K562 (cell line): ENCODE measurements around the gene MYMX. TPM values are rescaled to one million over a fixed set of nuclear protein-coding genes. Genes with fewer than 3 reads are reported as not detected.

Experiments
- CCNT2 ChIP-seq: IDR thresholded peaks from 2 replicates; pipeline ENCODE4 v1.6.1; 2011; ENCODE audit warnings: borderline replicate concordance, low read depth, mild to moderate bottlenecking, moderate library complexity, mixed read lengths, low read length; ENCODE audit not compliant: insufficient read length; ENCODE audit errors: extremely low read depth
- ELK3 ChIP-seq: fragments of 450-650 bp; formaldehyde crosslinking; IDR thresholded peaks from 2 replicates; pipeline ENCODE4 v1.4.0; 2020; ENCODE audit warnings: mild to moderate bottlenecking
- FIP1L1 ChIP-seq: fragments of 200-400 bp; formaldehyde crosslinking; IDR thresholded peaks from 2 replicates; pipeline ENCODE4 v1.6.1; 2018; ENCODE audit warnings: mild to moderate bottlenecking, low read depth, low read length; ENCODE audit not compliant: poor library complexity, severe bottlenecking
- FOXA3 ChIP-seq, 2 experiments: fragments of 450-650 bp in 1 of 2; sonication (generic) in 1 of 2; formaldehyde crosslinking; IDR thresholded peaks in 1 of 2; conservative IDR thresholded peaks in 1 of 2; 2 replicates each; pipeline versions ENCODE4 v1.4.0 to v1.8.0; 2020 to 2022; ENCODE audit warnings: mild to moderate bottlenecking in 2 of 2, missing genetic modification reagents in 1 of 2
- GTF2B ChIP-seq: IDR thresholded peaks from 2 replicates; pipeline ENCODE4 v1.6.1; 2011; ENCODE audit not compliant: insufficient read length; ENCODE audit errors: extremely low read depth
- ID3 ChIP-seq, 2 experiments: fragments of 250-450 bp in 1 of 2; fragments of 450-650 bp in 1 of 2; sonication (Bioruptor Pico) in 1 of 2; IDR thresholded peaks; 2 replicates each; pipeline versions ENCODE4 v1.6.1 to v1.8.0; 2016 to 2021; ENCODE audit warnings: mild to moderate bottlenecking in 2 of 2, moderate library complexity in 2 of 2, missing compliant biosample characterization in 1 of 2, missing genetic modification characterization in 1 of 2
- MLLT1 ChIP-seq, 2 experiments: fragments of 450-650 bp; IDR thresholded peaks; 2 replicates each; pipeline ENCODE4 v1.6.1; 2016
- MNT ChIP-seq, 2 experiments: fragments of 450-650 bp; conservative IDR thresholded peaks; 2 replicates each; pipeline ENCODE4 v1.6.1; 2017; ENCODE audit warnings: mild to moderate bottlenecking in 2 of 2, moderate library complexity in 2 of 2
- MYC ChIP-seq, 2 experiments: fragments of 250-450 bp in 1 of 2; sonication (Bioruptor Pico) in 1 of 2; IDR thresholded peaks; 2 replicates each; pipeline versions ENCODE4 v1.5.1 to v1.6.1; 2012 to 2021; ENCODE audit warnings: low read depth in 2 of 2, borderline replicate concordance in 1 of 2, improper control_type of control experiment in 1 of 2, low read length in 1 of 2, mild to moderate bottlenecking in 1 of 2, moderate library complexity in 1 of 2
- NR2C2 ChIP-seq, 2 experiments: fragments of 200-800 bp in 1 of 2; sonication (Bioruptor generic) in 1 of 2; sonication (generic) in 1 of 2; formaldehyde crosslinking in 1 of 2; IDR thresholded peaks; 2 replicates each; pipeline versions ENCODE4 v1.6.1 to v1.8.0; 2016 to 2022; ENCODE audit warnings: mild to moderate bottlenecking in 1 of 2, missing compliant biosample characterization in 1 of 2, missing genetic modification characterization in 1 of 2, missing genetic modification reagents in 1 of 2
- POLR2A ChIP-seq: fragments of 450-650 bp; conservative IDR thresholded peaks from 2 replicates; pipeline ENCODE4 v1.6.1; 2016
- RCOR1 ChIP-seq, 2 experiments: IDR thresholded peaks; 2 replicates each; pipeline ENCODE4 v1.6.1; 2012; ENCODE audit warnings: low read depth in 2 of 2, low read length in 2 of 2, borderline replicate concordance in 1 of 2, improper control_type of control experiment in 1 of 2
- THAP12 ChIP-seq: fragments of 250-450 bp; sonication (Bioruptor Pico); IDR thresholded peaks from 2 replicates; pipeline ENCODE4 v1.9.0; 2021; ENCODE audit warnings: mild to moderate bottlenecking, inconsistent platforms
- YY1 ChIP-seq, 3 experiments: IDR thresholded peaks; 2 replicates each; pipeline ENCODE4 v1.6.1; 2011; ENCODE audit warnings: low read length in 2 of 3, mild to moderate bottlenecking in 2 of 3, moderate library complexity in 2 of 3, borderline replicate concordance in 1 of 3, control low read depth in 1 of 3, low read depth in 1 of 3; ENCODE audit not compliant: insufficient read depth in 3 of 3, insufficient replicate concordance in 2 of 3, control insufficient read depth in 1 of 3, insufficient read length in 1 of 3; ENCODE audit errors: extremely low read depth in 1 of 3
- ZNF551 ChIP-seq: fragments of 250-450 bp; sonication (Bioruptor Pico); IDR thresholded peaks from 2 replicates; pipeline ENCODE4 v1.5.0; 2021; ENCODE audit warnings: mild to moderate bottlenecking, moderate library complexity
- polyA plus RNA-seq, 8 experiments: library from polyadenylated mRNA; depleted of rRNA in 4 of 8; stranded (reverse) in 5 of 8; unstranded in 3 of 8; fragments of >200 nt; fragmentation: Nextera tagmentation in 2 of 8; fragmentation: Illumina TruSeq in 1 of 8; extraction: Ambion mirVana in 2 of 8; extraction: Trizol in 1 of 8; gene quantifications; 2 replicates each; pipeline versions ENCODE4 v1.2.1 to v1.2.3, GENCODE V29; 2011 to 2014; ENCODE audit warnings: inconsistent platforms in 1 of 8, missing spikeins in 1 of 8
- total RNA-seq, 7 experiments: library from RNA; depleted of rRNA in 6 of 7; stranded (reverse); fragments of >200 nt in 6 of 7; fragmentation: Illumina TruSeq in 2 of 7; extraction: Trizol in 2 of 7; gene quantifications; 2 replicates each; pipeline versions ENCODE4 v1.2.1 to v1.2.3, GENCODE V29; 2011 to 2021; ENCODE audit warnings: low replicate concordance in 1 of 7

MYMX gene
- total and polyA plus RNA-seq, 9 of the 15 experiments (the other 6 are each of a cell fraction or from before 2014, with no cell fraction given), result 0.12 TPM; not detected in 8

GRCh38 chr6:44223319-44224028 is 6.7 kb downstream of the MYMX start, which contains the start of gene SLC29A1 (continued):
- peak in 2 of 3 experiments; percentile 15 to 44 for TF ChIP-seq YY1 (IDR thresholded peaks at IDR 0.05; ENCODE audit: borderline replicate concordance in 1 of 3, control insufficient read depth in 1 of 3, extremely low read depth in 1 of 3, insufficient read depth in 3 of 3, insufficient read length in 1 of 3, insufficient replicate concordance in 2 of 3, low read depth in 1 of 3, low read length in 2 of 3)
- TF ChIP-seq MYC (IDR thresholded peaks at IDR 0.05; ENCODE audit: low read depth, low read length), result peak; percentile 93
- no peak for TF ChIP-seq MYC (CRISPR knock-in tag; IDR thresholded peaks at IDR 0.05; ENCODE audit: borderline replicate concordance, low read depth)
- no peak for TF ChIP-seq ZNF551 (CRISPR knock-in tag)
- no peak for TF ChIP-seq ID3 (CRISPR knock-in tag; IDR thresholded peaks at IDR 0.05)
- no peak for TF ChIP-seq ID3 (tag; IDR thresholded peaks at IDR 0.05)
- peak in 1 of 2 experiments; percentile 56; a peak in 1 of 4 replicates for TF ChIP-seq RCOR1 (IDR thresholded peaks at IDR 0.05; ENCODE audit: borderline replicate concordance in 1 of 2, low read depth in 2 of 2, low read length in 2 of 2)
- no peak for TF ChIP-seq ELK3
- peak; percentile 86 to 92 for TF ChIP-seq MNT (conservative IDR thresholded peaks at IDR 0.05)
- peak in 1 of 2 experiments; percentile 74; a peak in 1 of 4 replicates for TF ChIP-seq FOXA3 (CRISPR knock-in tag; conservative IDR thresholded peaks at IDR 0.05 in 1 of 2, IDR thresholded peaks at IDR 0.05 in 1 of 2)
- TF ChIP-seq FIP1L1, result peak; percentile 51
- peak; percentile 91 for TF ChIP-seq CCNT2
- TF ChIP-seq GTF2B, result no peak
- peak; percentile 70 for TF ChIP-seq POLR2A
- peak; percentile 79 for TF ChIP-seq NR2C2 (CRISPR knock-in tag; IDR thresholded peaks at IDR 0.05)
- peak; percentile 60 for TF ChIP-seq NR2C2 (tag; IDR thresholded peaks at IDR 0.05)
- peak; percentile 80; the same call in 1 of the 2 replicates for TF ChIP-seq THAP12 (CRISPR knock-in tag)
- TF ChIP-seq MLLT1 (IDR thresholded peaks at IDR 0.05), result no peak
